ENCODE data around the gene PTPRR.

- TF ChIP-seq CTCF (conservative IDR thresholded peaks at IDR 0.05; ENCODE audit: low read depth, low read length) (no peak), POLR2A (IDR thresholded peaks at IDR 0.05; ENCODE audit: low read depth, low read length) (no peak), CHD1 (IDR thresholded peaks at IDR 0.05; ENCODE audit: low read depth, low read length) (no peak), RAD21 (IDR thresholded peaks at IDR 0.05; ENCODE audit: low read length) (no peak), FOS (IDR thresholded peaks at IDR 0.05; ENCODE audit: low read depth, low read length) (no peak), MXI1 (IDR thresholded peaks at IDR 0.05; ENCODE audit: borderline replicate concordance, low read depth, low read length) (no peak), MAFK (IDR thresholded peaks at IDR 0.05; ENCODE audit: low read depth, low read length) (peak; percentile 32; the same call in 1 of the 2 replicates), RCOR1 (IDR thresholded peaks at IDR 0.05; ENCODE audit: insufficient replicate concordance, low read length) (no peak), NFE2L2 (IDR thresholded peaks at IDR 0.05; ENCODE audit: low read depth, low read length) (no peak), MAZ (IDR thresholded peaks at IDR 0.05; ENCODE audit: borderline replicate concordance, low read depth, low read length) (no peak)
Measured at GRCh38 chr12:70648831-70649230, 271.7 kb downstream of the PTPRR start.

Measured in IMR-90 (cell line).